Raji (cell line): ENCODE results near the gene YAP1.

ENCODE experiments used
- POLR2A ChIP-seq: IDR thresholded peaks from 2 replicates; pipeline ENCODE4 v1.6.1; 2011; ENCODE audit warnings: low read depth, low read length, control low read depth; ENCODE audit not compliant: insufficient read depth

The YAP1 gene

DNA sequence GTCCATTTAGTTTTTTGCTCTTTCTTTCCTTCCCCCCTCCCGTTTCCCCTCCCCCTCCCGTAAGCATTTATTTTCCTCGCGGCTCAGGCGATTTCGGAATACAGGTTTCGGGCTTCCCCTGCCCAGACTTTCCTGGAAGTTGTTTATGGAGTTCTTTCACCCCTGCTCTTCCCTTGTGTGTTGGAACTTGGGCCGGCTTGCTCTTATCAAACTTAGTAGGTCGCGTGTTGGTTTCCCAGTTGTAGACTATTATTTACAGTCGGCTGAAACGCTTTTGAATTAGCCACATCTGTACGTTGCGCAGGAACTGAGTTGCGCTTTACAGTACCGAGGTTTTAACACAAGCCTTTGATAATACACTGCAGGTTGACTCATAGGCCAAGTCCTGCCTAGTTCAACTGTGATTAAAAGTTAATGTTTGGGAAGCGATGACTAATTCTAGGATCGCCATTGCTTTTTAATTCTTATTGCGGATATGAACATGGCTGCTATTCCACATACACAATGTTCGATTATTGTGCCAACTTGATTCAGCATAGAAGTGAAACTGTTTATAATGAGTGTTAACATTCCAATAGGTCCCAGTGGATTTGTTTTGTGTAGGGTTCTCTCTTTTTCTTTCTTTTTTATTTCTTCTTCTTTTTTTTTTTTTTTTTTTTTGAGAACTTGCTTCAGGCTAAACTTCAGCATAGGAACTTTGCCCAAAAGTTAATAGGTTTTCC is 1.7 kb downstream of the YAP1 start:
- no peak for TF ChIP-seq POLR2A

GRCh38 chr11:102112509-102112821 is 2.2 kb downstream of the YAP1 start:
- TF ChIP-seq POLR2A: no peak

DNA sequence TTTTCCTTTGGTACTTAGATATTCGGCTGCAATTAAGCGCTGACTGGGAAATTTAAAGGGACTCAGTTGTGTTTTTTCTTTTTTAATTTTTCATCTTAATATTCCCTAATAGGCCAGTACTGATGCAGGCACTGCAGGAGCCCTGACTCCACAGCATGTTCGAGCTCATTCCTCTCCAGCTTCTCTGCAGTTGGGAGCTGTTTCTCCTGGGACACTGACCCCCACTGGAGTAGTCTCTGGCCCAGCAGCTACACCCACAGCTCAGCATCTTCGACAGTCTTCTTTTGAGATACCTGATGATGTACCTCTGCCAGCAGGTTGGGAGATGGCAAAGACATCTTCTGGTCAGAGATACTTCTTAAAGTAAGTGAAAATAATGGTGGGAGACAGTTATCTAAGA is 3.8 kb downstream of the YAP1 start:
- no peak for TF ChIP-seq POLR2A

- no peak for TF ChIP-seq POLR2A
These were observed 5.3 kb downstream of the YAP1 start for GRCh38 chr11:102115557-102115956.

DNA sequence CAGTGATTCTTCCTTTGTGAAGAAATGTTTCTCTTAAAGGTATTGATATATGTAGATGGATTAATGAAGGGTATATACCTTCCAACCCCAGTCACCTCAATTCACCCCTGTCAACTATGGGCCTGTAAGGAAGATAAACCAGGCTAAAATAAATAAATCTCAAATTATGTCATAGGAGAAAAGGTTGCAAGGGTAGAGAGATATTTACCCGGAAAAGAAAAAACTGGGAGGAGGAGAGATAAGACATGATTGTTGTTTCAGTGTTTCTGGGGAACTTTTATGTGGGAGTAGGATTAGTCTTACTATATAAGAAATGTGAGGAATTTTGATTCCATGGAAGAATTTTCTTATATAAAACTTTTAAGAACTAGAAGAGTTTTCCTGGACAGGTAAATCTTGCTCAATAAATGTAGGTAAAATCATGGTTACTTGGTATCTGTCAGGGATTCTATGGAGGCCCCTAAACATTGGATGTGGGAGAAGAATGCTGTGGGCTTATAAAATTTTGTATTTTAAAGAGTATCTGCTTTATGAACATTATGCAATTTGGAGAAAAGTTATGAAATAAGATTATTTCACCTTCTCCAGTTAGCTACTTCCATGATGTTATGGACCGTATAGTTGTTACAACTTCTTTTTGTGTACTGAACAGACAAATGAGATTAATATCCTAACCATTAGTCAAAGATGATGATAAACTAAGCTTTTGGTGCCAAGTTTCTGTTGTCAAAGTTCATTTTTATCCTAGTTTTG is 6.4 kb downstream of the YAP1 start:
- TF ChIP-seq POLR2A: no peak

DNA sequence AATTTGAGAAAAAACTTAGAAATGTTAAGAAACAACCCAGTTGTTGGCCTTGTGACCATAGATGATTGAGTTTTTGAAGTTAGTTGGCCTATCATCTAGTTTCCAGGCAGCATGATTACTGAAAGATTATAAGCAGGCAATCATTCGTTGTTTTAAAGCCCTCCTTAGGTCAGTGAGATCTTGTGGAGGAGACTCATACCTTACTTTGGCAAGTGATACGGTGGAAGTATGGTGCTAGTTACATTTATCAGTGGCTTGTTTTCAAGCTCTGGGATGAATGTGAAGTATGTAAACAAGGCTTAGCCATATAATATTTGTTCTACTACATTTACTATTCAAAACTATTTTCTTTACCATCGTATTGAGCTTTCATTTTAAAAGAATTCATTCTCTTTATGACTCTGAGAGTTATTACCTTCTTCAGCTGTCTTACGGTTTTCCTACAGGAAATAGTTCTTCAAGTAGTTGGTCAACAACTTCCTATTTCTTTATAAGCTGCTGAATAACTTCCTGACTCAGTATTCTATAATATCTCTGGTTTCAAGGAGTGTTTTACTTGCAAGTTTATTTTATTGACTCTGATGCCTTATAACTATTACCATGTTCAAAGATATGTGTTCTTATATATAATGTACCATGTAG is 7.3 kb downstream of the YAP1 start:
- no peak for TF ChIP-seq POLR2A

DNA sequence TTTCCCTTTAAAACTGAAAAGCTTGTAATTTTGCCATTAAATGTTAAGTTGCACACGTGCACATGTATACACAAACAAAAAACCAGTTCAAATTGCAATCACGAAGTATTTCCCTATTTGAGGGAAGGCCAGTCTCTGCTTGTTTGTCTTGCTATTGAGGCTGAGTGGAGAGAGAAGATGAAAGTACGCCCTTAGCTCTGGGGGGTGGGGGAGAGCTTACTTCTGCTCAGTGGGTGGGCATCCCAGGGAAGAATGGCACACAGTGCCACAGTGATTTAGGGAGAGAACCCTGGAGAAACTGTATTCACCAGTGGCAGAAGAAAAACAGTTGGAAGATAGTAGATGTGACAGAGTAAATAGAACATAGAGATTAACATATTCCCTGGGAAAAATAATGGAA is 8.7 kb downstream of the YAP1 start:
- TF ChIP-seq POLR2A: no peak

DNA sequence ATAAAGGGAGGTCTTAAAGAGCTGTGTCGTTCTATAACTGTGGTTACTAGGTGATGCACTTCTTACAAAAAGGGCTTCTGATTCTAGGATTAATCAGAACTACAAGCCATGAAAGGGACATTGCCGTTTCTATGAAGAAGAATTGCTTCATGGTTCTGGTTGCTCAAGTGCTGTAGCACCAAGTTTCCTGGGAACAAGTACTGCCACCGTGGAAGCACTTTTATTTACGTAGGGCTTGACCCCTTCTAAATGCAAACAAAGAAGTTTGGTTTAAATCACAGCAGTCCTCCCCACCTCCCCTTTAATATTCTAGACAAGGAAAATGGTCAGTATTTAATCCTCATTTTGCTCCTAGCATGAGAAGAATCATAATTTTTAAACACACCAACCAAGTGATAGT is 9.8 kb downstream of the YAP1 start:
- TF ChIP-seq POLR2A: no peak

- TF ChIP-seq POLR2A: no peak
These were observed 10.3 kb downstream of the YAP1 start for GRCh38 chr11:102120437-102120973.

- no peak for TF ChIP-seq POLR2A
These were observed 11.1 kb downstream of the YAP1 start for GRCh38 chr11:102121329-102121728.

DNA sequence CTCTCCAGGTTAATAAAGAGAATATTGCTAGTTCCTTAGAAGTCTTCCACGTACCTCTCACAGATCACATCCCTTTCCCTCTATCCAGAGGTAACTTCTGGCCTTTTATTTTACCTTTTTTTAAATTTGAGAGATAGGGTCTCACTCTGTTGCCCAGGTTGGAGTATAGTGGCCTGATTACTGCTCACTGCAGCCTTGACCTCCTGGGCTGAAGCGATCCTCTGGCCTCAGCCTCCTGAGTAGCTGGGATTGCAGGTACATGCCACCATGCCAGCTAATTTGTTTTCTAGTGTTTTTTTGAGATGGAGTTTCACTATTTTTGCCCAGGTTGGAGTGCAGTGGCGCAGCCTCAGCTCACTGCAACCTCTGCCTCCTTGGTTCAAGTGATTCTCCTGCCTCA is 24.4 kb downstream of the YAP1 start:
- TF ChIP-seq POLR2A: no peak

DNA sequence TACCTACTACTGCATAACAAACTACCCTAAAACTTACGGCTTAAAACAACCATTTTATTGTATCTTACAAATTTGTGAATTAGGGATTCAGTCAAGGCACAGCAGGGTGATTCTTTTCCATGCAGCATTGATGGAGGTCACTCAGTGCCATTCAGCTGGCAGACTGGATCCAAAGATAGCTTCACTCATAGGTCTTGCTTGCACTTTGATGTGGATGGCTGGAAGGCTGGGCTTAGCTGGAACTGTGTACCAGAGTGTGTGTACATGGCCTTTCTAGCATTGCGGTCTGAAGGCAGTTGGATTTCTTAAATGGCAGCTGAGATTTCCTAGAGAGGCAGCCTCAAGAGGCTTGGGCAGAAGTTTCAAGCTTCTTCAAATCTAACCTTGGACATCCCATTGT is 25.0 kb downstream of the YAP1 start:
- no peak for TF ChIP-seq POLR2A

- TF ChIP-seq POLR2A: no peak
These were observed 28.0 kb downstream of the YAP1 start for GRCh38 chr11:102138223-102138622.

- no peak for TF ChIP-seq POLR2A
These were observed 28.4 kb downstream of the YAP1 start for GRCh38 chr11:102138670-102139069.

DNA sequence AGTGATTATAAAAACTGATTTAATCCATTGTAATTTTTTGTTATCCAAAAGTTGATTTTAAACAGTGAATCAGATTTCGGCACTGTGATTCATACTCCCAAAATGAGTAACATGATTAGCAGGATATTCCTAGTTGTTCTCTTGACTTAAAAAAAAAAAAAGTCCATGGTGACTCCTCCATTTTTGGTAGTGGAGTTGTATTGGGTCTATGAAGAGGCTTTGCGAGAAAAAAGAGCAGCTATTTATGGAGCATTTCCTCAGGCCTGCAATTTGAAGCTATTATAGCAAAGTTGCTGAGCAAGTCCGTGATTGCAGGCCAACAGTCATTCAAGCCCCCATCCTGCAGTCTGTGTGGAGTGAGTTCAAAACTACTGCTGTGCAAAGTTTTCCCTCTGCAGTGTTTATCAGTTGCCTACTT is 28.8 kb downstream of the YAP1 start:
- TF ChIP-seq POLR2A: no peak

GRCh38 chr11:102142333-102142732 is 32.1 kb downstream of the YAP1 start:
- TF ChIP-seq POLR2A: no peak
